Measurements from ENCODE around the gene SDF2. TPM values are rescaled to one million over a fixed set of nuclear protein-coding genes. Genes with fewer than 3 reads are reported as not detected.

Gene SDF2
- total and polyA plus RNA-seq, 12 donors = 16.8 to 54.7 (median 29.9) TPM

- H3K27ac ChIP-seq = no peak overlapping the region
- DNase-seq (no peak), ATAC-seq (no peak)
- H3K4me3 ChIP-seq = no peak overlapping the region
- intact Hi-C loops (cut with DNase I) = loop anchor here in 2 of 10 donors (5.0 kb wide), 2 partner anchors 49 to 516 kb away; no protein-coding TSS in a partner anchor
- no peaks in the 10 kb centered on the region for H3K9me3 ChIP-seq
- H3K27me3 ChIP-seq = no peaks in the 10 kb centered on the region
- no peaks in the 10 kb centered on the region for H3K4me1 ChIP-seq
- WGBS, 2 donors = 90 to 91% methylated on average over 10 of the region's 10 CpGs
- peaks cover 5 to 91% (median 74%) of the 10 kb centered on the region in 9 donors for H3K36me3 ChIP-seq
- TF ChIP-seq CTCF (IDR thresholded peaks at IDR 0.05) = no peak
Measured at GRCh38 chr17:28700830-28701492, 39.3 kb upstream of the SDF2 start.

GRCh38 chr17:28700278-28700677, 38.6 kb upstream of the SDF2 start:
- Histone ChIP-seq H3K9me3 (no peaks in the 10 kb centered on the region), H3K27me3 (no peaks in the 10 kb centered on the region), H3K4me1 (no peaks in the 10 kb centered on the region), H3K4me3 (no peak overlapping the region), H3K27ac (no peak overlapping the region), H3K36me3 (peaks cover 5 to 98% (median 81%) of the 10 kb centered on the region in 9 donors)
- intact Hi-C loops (cut with DNase I) = loop anchor here in 2 of 10 donors (5.0 kb wide), 2 partner anchors 48 to 517 kb away; no protein-coding TSS in a partner anchor
- no peak for TF ChIP-seq CTCF (IDR thresholded peaks at IDR 0.05)
- 86 to 88% methylated on average over 8 of the region's 8 CpGs for WGBS, 2 donors
- no peak for ATAC-seq
- no peak for DNase-seq

- intact Hi-C loops (cut with DNase I) = no loop called here
- Histone ChIP-seq H3K9me3 (no peaks in the 10 kb centered on the region), H3K27me3 (no peaks in the 10 kb centered on the region), H3K4me3 (no peak overlapping the region), H3K4me1 (no peaks in the 10 kb centered on the region), H3K36me3 (peaks cover 5 to 100% (median 96%) of the 10 kb centered on the region in 9 donors), H3K27ac (no peak overlapping the region)
- WGBS, 2 donors = 89% methylated on average over 6 of the region's 6 CpGs
- DNase-seq (no peak), ATAC-seq (no peak)
- no peak for TF ChIP-seq CTCF (IDR thresholded peaks at IDR 0.05)
Measured at GRCh38 chr17:28698253-28698941, 36.7 kb upstream of the SDF2 start.

GRCh38 chr17:28693869-28694268, 32.2 kb upstream of the SDF2 start:
- Histone ChIP-seq H3K36me3 (peaks cover 16 to 100% (median 94%) of the 10 kb centered on the region in 9 donors), H3K4me1 (no peaks in the 10 kb centered on the region), H3K27ac (no peak overlapping the region), H3K9me3 (no peaks in the 10 kb centered on the region), H3K27me3 (no peaks in the 10 kb centered on the region), H3K4me3 (no peak overlapping the region)
- WGBS, 2 donors = 89 to 92% methylated on average over 1 of the region's 1 CpG
- DNase-seq (no peak), ATAC-seq (no peak)
- intact Hi-C loops (cut with DNase I) = no loop called here
- no peak for TF ChIP-seq CTCF (IDR thresholded peaks at IDR 0.05)
